ENCODE results near the gene PTPN5.

The PTPN5 gene

GRCh38 chr11:18739685-18740084 lies 51.9 kb downstream of the PTPN5 start:
- DNase-seq (ENCODE audit: low read depth in 2 of 2) = no peak

GRCh38 chr11:18737642-18738041 lies 54.0 kb downstream of the PTPN5 start:
- DNase-seq (ENCODE audit: low read depth in 2 of 2) = no peak

GRCh38 chr11:18736590-18737148 lies 54.9 kb downstream of the PTPN5 start:
- no peak for DNase-seq (ENCODE audit: low read depth in 2 of 2)

GRCh38 chr11:18733202-18733601 lies 58.4 kb downstream of the PTPN5 start:
- no peak for DNase-seq (ENCODE audit: low read depth in 2 of 2)

GRCh38 chr11:18731949-18732821 lies 59.4 kb downstream of the PTPN5 start:
- DNase-seq (ENCODE audit: low read depth in 2 of 2) = peak; percentile 43 to 50

GRCh38 chr11:18731441-18731840 lies 60.2 kb downstream of the PTPN5 start:
- DNase-seq (ENCODE audit: low read depth in 2 of 2) = no peak

GRCh38 chr11:18730020-18730419 lies 61.6 kb downstream of the PTPN5 start:
- DNase-seq (ENCODE audit: low read depth in 2 of 2) = no peak

- DNase-seq (ENCODE audit: low read depth in 2 of 2) = no peak
Measured at GRCh38 chr11:18729426-18729825, 62.2 kb downstream of the PTPN5 start.

- no peak for DNase-seq (ENCODE audit: low read depth in 2 of 2)
Measured at GRCh38 chr11:18728658-18729057, 62.9 kb downstream of the PTPN5 start.

- DNase-seq (ENCODE audit: low read depth in 2 of 2) = no peak
Measured at GRCh38 chr11:18727479-18728236, 63.9 kb downstream of the PTPN5 start.

GRCh38 chr11:18726040-18726439 lies 65.6 kb downstream of the PTPN5 start, which contains the start of gene IGSF22:
Gene IGSF22 (minus strand): TSS chr11:18726188. CDS start chr11:18724236, 1,952 bp downstream.
- DNase-seq (ENCODE audit: low read depth in 2 of 2) = no peak

- DNase-seq (ENCODE audit: low read depth in 2 of 2) = no peak
Measured at GRCh38 chr11:18723991-18724390, 67.6 kb downstream of the PTPN5 start.

- DNase-seq (ENCODE audit: low read depth in 2 of 2) = no peak
Measured at GRCh38 chr11:18722293-18722637, 69.3 kb downstream of the PTPN5 start.

GRCh38 chr11:18721561-18722292 lies 69.9 kb downstream of the PTPN5 start:
- DNase-seq (ENCODE audit: low read depth in 2 of 2) = no peak

GRCh38 chr11:18720808-18721560 lies 70.6 kb downstream of the PTPN5 start:
- DNase-seq (ENCODE audit: low read depth in 2 of 2) = peak; percentile 58 to 72

GRCh38 chr11:18720091-18720807 lies 71.3 kb downstream of the PTPN5 start:
- no peak for DNase-seq (ENCODE audit: low read depth in 2 of 2)

GRCh38 chr11:18715476-18715875 lies 76.1 kb downstream of the PTPN5 start:
- no peak for DNase-seq (ENCODE audit: low read depth in 2 of 2)

GRCh38 chr11:18714443-18714780 lies 77.2 kb downstream of the PTPN5 start:
- no peak for DNase-seq (ENCODE audit: low read depth in 2 of 2)

- no peak for DNase-seq (ENCODE audit: low read depth in 2 of 2)
Measured at GRCh38 chr11:18713646-18714442, 77.8 kb downstream of the PTPN5 start.

GRCh38 chr11:18710545-18710944 lies 81.1 kb downstream of the PTPN5 start:
- DNase-seq (ENCODE audit: low read depth in 2 of 2) = no peak
